ENCODE measurements around the gene OR6V1. TPM values are rescaled to one million over a fixed set of nuclear protein-coding genes. Genes with fewer than 3 reads are reported as not detected.
A peak's percentile ranks its signal among the peaks of the same experiment; 100 is the strongest.

Gene OR6V1
- total and polyA plus RNA-seq, 3 donors from 2014 or later = not detected

DNA sequence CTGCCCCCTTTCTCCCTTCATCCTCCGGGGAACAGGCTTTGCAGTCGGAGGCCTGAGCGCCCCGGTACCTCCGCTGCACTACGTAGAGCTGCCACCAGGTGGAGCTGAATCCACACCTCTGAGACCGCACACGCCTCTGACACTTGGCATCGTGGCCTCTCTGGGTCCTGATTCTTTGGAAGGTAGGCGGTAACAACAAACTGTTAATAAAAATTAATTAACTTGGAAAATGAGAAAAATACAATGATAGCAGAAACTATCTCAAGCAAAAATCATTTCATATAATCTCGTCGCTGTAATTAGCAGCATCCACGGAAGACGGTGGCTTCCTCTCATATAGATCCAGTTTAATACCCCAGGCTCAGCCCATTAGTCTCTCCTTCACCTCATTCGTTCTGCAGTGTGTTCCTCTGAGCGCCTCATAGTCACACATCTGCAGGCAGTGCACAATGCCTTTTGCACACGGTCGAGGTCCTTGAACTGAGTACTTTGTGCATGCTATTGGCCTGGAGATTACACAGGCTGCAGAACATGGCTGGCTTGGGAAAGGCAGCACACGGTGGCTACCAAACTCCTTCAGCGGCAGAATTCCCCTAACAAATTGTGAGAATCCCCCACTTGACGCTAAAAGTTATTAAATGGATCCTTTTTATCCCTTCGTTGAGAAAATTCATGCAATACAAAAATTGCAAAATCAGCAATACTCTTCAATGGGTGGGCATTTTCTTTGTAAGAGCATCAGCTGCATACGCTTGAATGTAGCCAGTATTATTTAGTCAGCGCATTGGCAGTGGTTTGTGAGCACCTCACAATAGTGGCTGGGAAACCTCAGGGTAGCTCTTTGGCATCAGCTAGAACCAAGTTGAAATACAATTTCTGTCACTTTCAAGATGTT is 43.9 kb upstream of the OR6V1 start:
- H3K4me3 ChIP-seq = no peak overlapping the region
- intact Hi-C loops (cut with DNase I; ENCODE audit: low total_unique reads) = loop anchor here (5.0 to 10.0 kb wide), 2 partner anchors 143 to 204 kb away; no protein-coding TSS in a partner anchor
- peaks cover under 1% of the 10 kb centered on the region for H3K4me1 ChIP-seq
- no peak for TF ChIP-seq POLR2A (IDR thresholded peaks at IDR 0.05)
- TF ChIP-seq, protein P1, sequence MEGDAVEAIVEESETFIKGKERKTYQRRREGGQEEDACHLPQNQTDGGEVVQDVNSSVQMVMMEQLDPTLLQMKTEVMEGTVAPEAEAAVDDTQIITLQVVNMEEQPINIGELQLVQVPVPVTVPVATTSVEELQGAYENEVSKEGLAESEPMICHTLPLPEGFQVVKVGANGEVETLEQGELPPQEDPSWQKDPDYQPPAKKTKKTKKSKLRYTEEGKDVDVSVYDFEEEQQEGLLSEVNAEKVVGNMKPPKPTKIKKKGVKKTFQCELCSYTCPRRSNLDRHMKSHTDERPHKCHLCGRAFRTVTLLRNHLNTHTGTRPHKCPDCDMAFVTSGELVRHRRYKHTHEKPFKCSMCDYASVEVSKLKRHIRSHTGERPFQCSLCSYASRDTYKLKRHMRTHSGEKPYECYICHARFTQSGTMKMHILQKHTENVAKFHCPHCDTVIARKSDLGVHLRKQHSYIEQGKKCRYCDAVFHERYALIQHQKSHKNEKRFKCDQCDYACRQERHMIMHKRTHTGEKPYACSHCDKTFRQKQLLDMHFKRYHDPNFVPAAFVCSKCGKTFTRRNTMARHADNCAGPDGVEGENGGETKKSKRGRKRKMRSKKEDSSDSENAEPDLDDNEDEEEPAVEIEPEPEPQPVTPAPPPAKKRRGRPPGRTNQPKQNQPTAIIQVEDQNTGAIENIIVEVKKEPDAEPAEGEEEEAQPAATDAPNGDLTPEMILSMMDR (IDR thresholded peaks at IDR 0.05) = peak; percentile 96 to 98 (median 97)
- H3K36me3 ChIP-seq (ENCODE audit: low read depth, missing control alignments) = no peaks in the 10 kb centered on the region
- H3K27me3 ChIP-seq = no peaks in the 10 kb centered on the region
- 22 to 36% methylated on average over 24 of the region's 24 CpGs for WGBS, 2 donors
- H3K27ac ChIP-seq = no peak overlapping the region
- DNase-seq = peak; percentile 91
- no peaks in the 10 kb centered on the region for H3K9me3 ChIP-seq

- Histone ChIP-seq H3K27ac (no peak overlapping the region), H3K27me3 (no peaks in the 10 kb centered on the region), H3K36me3 (ENCODE audit: low read depth, missing control alignments) (no peaks in the 10 kb centered on the region), H3K9me3 (no peaks in the 10 kb centered on the region), H3K4me1 (peaks cover 18% of the 10 kb centered on the region), H3K4me3 (no peak overlapping the region)
- TF ChIP-seq, protein P1 (IDR thresholded peaks at IDR 0.05) = no peak
- intact Hi-C loops (cut with DNase I; ENCODE audit: low total_unique reads) = no loop called here
- whole genome bisulfite sequencing, 2 donors = 91% methylated on average over 7 of the region's 7 CpGs
- DNase-seq = no peak
Measured at GRCh38 chr7:143012001-143012400, 40.1 kb upstream of the OR6V1 start.

GRCh38 chr7:143012409-143012808 is 39.7 kb upstream of the OR6V1 start:
- peaks cover 19% of the 10 kb centered on the region for H3K4me1 ChIP-seq
- 93 to 94% methylated on average over 4 of the region's 4 CpGs for WGBS, 2 donors
- intact Hi-C loops (cut with DNase I; ENCODE audit: low total_unique reads) = no loop called here
- no peak for DNase-seq
- no peak overlapping the region for H3K4me3 ChIP-seq
- no peak for TF ChIP-seq POLR2A (IDR thresholded peaks at IDR 0.05)
- TF ChIP-seq, protein P1 (IDR thresholded peaks at IDR 0.05) = no peak
- H3K27me3 ChIP-seq = no peaks in the 10 kb centered on the region
- no peaks in the 10 kb centered on the region for H3K36me3 ChIP-seq (ENCODE audit: low read depth, missing control alignments)
- H3K27ac ChIP-seq = no peak overlapping the region
- H3K9me3 ChIP-seq = no peaks in the 10 kb centered on the region

- intact Hi-C loops (cut with DNase I; ENCODE audit: low total_unique reads) = no loop called here
- TF ChIP-seq POLR2A (IDR thresholded peaks at IDR 0.05) = no peak
- TF ChIP-seq, protein P1 (IDR thresholded peaks at IDR 0.05) = no peak
- Histone ChIP-seq H3K27ac (peak overlapping the region in 1 of 2 donors; percentile 63), H3K36me3 (ENCODE audit: low read depth, missing control alignments) (no peaks in the 10 kb centered on the region), H3K27me3 (no peaks in the 10 kb centered on the region), H3K4me1 (peaks cover 19% of the 10 kb centered on the region), H3K9me3 (no peaks in the 10 kb centered on the region), H3K4me3 (no peak overlapping the region)
- no peak for DNase-seq
- 38 to 52% methylated on average over 1 of the region's 1 CpG for WGBS, 2 donors
Measured at GRCh38 chr7:143013473-143013872, 38.7 kb upstream of the OR6V1 start.
